GM04504 (cell line): Measurements from ENCODE around the gene GREB1L.

ENCODE experiments used
- DNase-seq: peaks from one replicate; pipeline ENCODE4 v3.0.0-alpha.2; 2012; ENCODE audit warnings: low read depth

The GREB1L gene

GRCh38 chr18:21486905-21487437 lies 244.9 kb downstream of the GREB1L start:
- DNase-seq: no peak

- DNase-seq: no peak
These were observed 247.2 kb downstream of the GREB1L start for GRCh38 chr18:21489119-21489750.

GRCh38 chr18:21489919-21490495 lies 248.0 kb downstream of the GREB1L start:
- no peak for DNase-seq

- no peak for DNase-seq
These were observed 248.7 kb downstream of the GREB1L start for GRCh38 chr18:21490748-21491147.

- DNase-seq: no peak
These were observed 254.3 kb downstream of the GREB1L start for GRCh38 chr18:21496277-21496835.

GRCh38 chr18:21499997-21500396 lies 258.0 kb downstream of the GREB1L start:
- DNase-seq: no peak

GRCh38 chr18:21502661-21503060 lies 260.6 kb downstream of the GREB1L start:
- no peak for DNase-seq

- no peak for DNase-seq
These were observed 266.1 kb downstream of the GREB1L start for GRCh38 chr18:21507913-21508701.

GRCh38 chr18:21509062-21509461 lies 267.0 kb downstream of the GREB1L start:
- DNase-seq: no peak

GRCh38 chr18:21513292-21513691 lies 271.3 kb downstream of the GREB1L start:
- no peak for DNase-seq

GRCh38 chr18:21513741-21514140 lies 271.7 kb downstream of the GREB1L start:
- no peak for DNase-seq

GRCh38 chr18:21522530-21522929 lies 280.5 kb downstream of the GREB1L start:
- DNase-seq: no peak

GRCh38 chr18:21525916-21526315 lies 283.9 kb downstream of the GREB1L start:
- DNase-seq: no peak

- DNase-seq: no peak
These were observed 284.4 kb downstream of the GREB1L start for GRCh38 chr18:21526463-21526862.

GRCh38 chr18:21534327-21534726 lies 292.3 kb downstream of the GREB1L start:
- no peak for DNase-seq

- no peak for DNase-seq
These were observed 296.2 kb downstream of the GREB1L start for GRCh38 chr18:21538230-21538629.

GRCh38 chr18:21546423-21546822 lies 304.4 kb downstream of the GREB1L start:
- no peak for DNase-seq

- DNase-seq: no peak
These were observed 306.6 kb downstream of the GREB1L start for GRCh38 chr18:21548647-21549046.

GRCh38 chr18:21550510-21550970 lies 308.5 kb downstream of the GREB1L start:
- no peak for DNase-seq

- DNase-seq: no peak
These were observed 315.7 kb downstream of the GREB1L start for GRCh38 chr18:21557607-21558253.

GRCh38 chr18:21559195-21559594 lies 317.2 kb downstream of the GREB1L start:
- DNase-seq: no peak

- no peak for DNase-seq
These were observed 329.7 kb downstream of the GREB1L start for GRCh38 chr18:21571772-21572171.
